ENCODE measurements around the gene CYP3A5.

The CYP3A5 gene

DNA sequence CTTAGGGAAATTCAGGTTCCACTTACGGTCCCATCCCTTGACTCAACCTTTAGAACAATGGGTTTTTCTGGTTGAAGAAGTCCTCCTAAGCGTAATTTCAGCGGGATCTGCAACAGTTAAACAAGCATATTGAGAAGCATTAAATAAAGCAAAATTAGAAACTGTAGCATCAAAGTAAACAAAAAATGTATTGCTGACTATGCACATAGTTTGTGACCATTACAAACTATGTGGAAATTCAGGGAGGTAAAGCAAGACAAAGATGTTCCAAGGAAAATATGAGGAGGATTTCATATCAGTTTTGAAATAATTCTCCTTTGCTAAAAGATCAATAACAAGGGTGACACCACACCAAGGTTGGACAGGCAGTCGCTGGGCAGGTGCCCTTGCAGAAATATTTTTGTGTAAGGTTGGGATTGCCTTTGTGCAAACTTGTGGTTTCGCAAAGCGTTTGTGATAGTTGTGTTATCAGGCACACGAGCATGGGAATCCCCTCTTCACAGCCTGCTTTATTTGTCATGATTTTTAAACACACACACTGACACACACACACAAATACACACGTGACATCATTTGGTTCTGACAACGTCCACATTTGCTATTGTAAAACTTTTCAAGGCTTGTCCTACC, 5.4 kb upstream of the CYP3A5 start:
- H3K79me2 ChIP-seq (ENCODE audit: low read length): no peaks in the 10 kb centered on the region
- no peaks in the 10 kb centered on the region for H3K27me3 ChIP-seq (replicated peaks; ENCODE audit: insufficient read depth, low read length)
- no peak overlapping the region for H3K4me2 ChIP-seq (ENCODE audit: low read depth, low read length)
- H3K9ac ChIP-seq (ENCODE audit: low read length): no peak overlapping the region
- H2AFZ ChIP-seq (ENCODE audit: low read length): no peak overlapping the region
- no peaks in the 10 kb centered on the region for H3K9me3 ChIP-seq (replicated peaks; ENCODE audit: insufficient read depth, low read length)
- no peaks in the 10 kb centered on the region for H3F3A ChIP-seq (ENCODE audit: insufficient read depth, low read length)
- no peaks in the 10 kb centered on the region for H3K9me2 ChIP-seq (replicated peaks; ENCODE audit: insufficient read depth, low read length)
- H3K27ac ChIP-seq (ENCODE audit: low read length): no peak overlapping the region
- H4K20me1 ChIP-seq (ENCODE audit: insufficient read depth, low read length): no peaks in the 10 kb centered on the region
- TF ChIP-seq, protein P1, sequence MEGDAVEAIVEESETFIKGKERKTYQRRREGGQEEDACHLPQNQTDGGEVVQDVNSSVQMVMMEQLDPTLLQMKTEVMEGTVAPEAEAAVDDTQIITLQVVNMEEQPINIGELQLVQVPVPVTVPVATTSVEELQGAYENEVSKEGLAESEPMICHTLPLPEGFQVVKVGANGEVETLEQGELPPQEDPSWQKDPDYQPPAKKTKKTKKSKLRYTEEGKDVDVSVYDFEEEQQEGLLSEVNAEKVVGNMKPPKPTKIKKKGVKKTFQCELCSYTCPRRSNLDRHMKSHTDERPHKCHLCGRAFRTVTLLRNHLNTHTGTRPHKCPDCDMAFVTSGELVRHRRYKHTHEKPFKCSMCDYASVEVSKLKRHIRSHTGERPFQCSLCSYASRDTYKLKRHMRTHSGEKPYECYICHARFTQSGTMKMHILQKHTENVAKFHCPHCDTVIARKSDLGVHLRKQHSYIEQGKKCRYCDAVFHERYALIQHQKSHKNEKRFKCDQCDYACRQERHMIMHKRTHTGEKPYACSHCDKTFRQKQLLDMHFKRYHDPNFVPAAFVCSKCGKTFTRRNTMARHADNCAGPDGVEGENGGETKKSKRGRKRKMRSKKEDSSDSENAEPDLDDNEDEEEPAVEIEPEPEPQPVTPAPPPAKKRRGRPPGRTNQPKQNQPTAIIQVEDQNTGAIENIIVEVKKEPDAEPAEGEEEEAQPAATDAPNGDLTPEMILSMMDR (IDR thresholded peaks at IDR 0.05; ENCODE audit: low read length): no peak
- no peak for TF ChIP-seq EZH2 (optimal IDR thresholded peaks at IDR 0.05; ENCODE audit: low read depth, low read length)
- TF ChIP-seq EZH2phosphoT487 (IDR thresholded peaks at IDR 0.05; ENCODE audit: low read length): no peak
- DNase-seq: no peak
- H3K4me3 ChIP-seq (ENCODE audit: low read length): no peak overlapping the region
- no peaks in the 10 kb centered on the region for H3K4me1 ChIP-seq (ENCODE audit: low read length)
- no peaks in the 10 kb centered on the region for H3K36me3 ChIP-seq (replicated peaks; ENCODE audit: insufficient read depth, low read length)

DNA sequence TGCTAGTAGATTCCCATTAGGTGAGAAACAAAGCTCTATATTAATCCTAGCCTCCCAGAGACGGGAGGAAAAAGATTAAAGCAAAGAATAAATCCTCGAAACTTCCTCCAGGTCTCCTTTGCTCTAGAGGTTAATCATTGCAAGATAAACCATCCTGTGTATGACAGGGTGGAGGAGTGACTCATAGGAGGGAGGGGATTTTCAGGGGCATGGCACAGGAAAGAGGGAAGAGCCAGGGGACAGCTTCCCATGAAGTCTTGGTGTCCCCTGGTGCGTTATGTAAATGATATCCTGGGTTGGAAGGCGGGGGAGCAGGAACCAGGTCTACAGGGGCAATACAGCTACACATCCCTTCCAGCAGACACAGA, 780 bp downstream of the CYP3A5 start:
- Histone ChIP-seq H3K4me1 (ENCODE audit: low read length) (no peaks in the 10 kb centered on the region), H3K27me3 (replicated peaks; ENCODE audit: insufficient read depth, low read length) (no peaks in the 10 kb centered on the region), H3K9me2 (replicated peaks; ENCODE audit: insufficient read depth, low read length) (no peaks in the 10 kb centered on the region), H3K9ac (ENCODE audit: low read length) (no peak overlapping the region), H3K79me2 (ENCODE audit: low read length) (no peaks in the 10 kb centered on the region), H3K4me2 (ENCODE audit: low read depth, low read length) (no peak overlapping the region), H2AFZ (ENCODE audit: low read length) (no peak overlapping the region), H3K4me3 (ENCODE audit: low read length) (no peak overlapping the region), H3F3A (ENCODE audit: insufficient read depth, low read length) (no peaks in the 10 kb centered on the region), H3K27ac (ENCODE audit: low read length) (no peak overlapping the region), H3K36me3 (replicated peaks; ENCODE audit: insufficient read depth, low read length) (no peaks in the 10 kb centered on the region), H3K9me3 (replicated peaks; ENCODE audit: insufficient read depth, low read length) (no peaks in the 10 kb centered on the region), H4K20me1 (ENCODE audit: insufficient read depth, low read length) (no peaks in the 10 kb centered on the region)
- TF ChIP-seq, protein P1 (IDR thresholded peaks at IDR 0.05; ENCODE audit: low read length): no peak
- TF ChIP-seq EZH2phosphoT487 (IDR thresholded peaks at IDR 0.05; ENCODE audit: low read length) (no peak), EZH2 (optimal IDR thresholded peaks at IDR 0.05; ENCODE audit: low read depth, low read length) (no peak)
- DNase-seq: no peak

DNA sequence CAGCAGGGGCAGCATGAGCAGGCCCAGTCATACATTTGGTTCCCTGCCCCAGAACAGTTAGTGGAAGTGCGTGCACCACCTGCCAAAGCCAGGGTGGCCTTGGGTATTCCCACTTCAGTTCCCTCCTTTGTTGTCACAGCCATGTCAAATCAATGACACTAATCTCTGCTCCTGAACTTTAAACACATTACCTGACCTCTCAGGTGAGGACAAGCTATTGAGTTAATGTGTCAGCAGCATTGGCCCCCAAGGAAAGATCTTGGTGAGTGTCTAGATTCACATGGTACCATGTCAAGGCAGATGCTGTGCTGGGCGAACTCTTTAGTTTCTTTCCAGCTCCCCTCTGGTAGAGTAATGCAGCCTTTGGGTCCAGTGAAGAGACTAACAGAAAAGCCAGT, 2.1 kb downstream of the CYP3A5 start:
- Histone ChIP-seq H3K4me3 (ENCODE audit: low read length) (no peak overlapping the region), H4K20me1 (ENCODE audit: insufficient read depth, low read length) (no peaks in the 10 kb centered on the region), H3K27me3 (replicated peaks; ENCODE audit: insufficient read depth, low read length) (no peaks in the 10 kb centered on the region), H3K36me3 (replicated peaks; ENCODE audit: insufficient read depth, low read length) (no peaks in the 10 kb centered on the region), H3K9me2 (replicated peaks; ENCODE audit: insufficient read depth, low read length) (no peaks in the 10 kb centered on the region), H3K9me3 (replicated peaks; ENCODE audit: insufficient read depth, low read length) (no peaks in the 10 kb centered on the region), H3K79me2 (ENCODE audit: low read length) (no peaks in the 10 kb centered on the region), H3F3A (ENCODE audit: insufficient read depth, low read length) (no peaks in the 10 kb centered on the region), H3K4me1 (ENCODE audit: low read length) (no peaks in the 10 kb centered on the region), H3K27ac (ENCODE audit: low read length) (no peak overlapping the region), H3K9ac (ENCODE audit: low read length) (no peak overlapping the region), H2AFZ (ENCODE audit: low read length) (no peak overlapping the region), H3K4me2 (ENCODE audit: low read depth, low read length) (no peak overlapping the region)
- no peak for DNase-seq
- no peak for TF ChIP-seq EZH2phosphoT487 (IDR thresholded peaks at IDR 0.05; ENCODE audit: low read length)
- TF ChIP-seq, protein P1 (IDR thresholded peaks at IDR 0.05; ENCODE audit: low read length): no peak
- TF ChIP-seq EZH2 (optimal IDR thresholded peaks at IDR 0.05; ENCODE audit: low read depth, low read length): no peak
